Measurements from ENCODE around the gene C14orf132.

The C14orf132 gene

GRCh38 chr14:96117960-96118359 lies 78.8 kb downstream of the C14orf132 start:
- no peaks in the 10 kb centered on the region for H3K27me3 ChIP-seq (ENCODE audit: control insufficient read depth in 2 of 2, insufficient read depth in 2 of 2, low read length in 2 of 2)
- no peaks in the 10 kb centered on the region for H3K9me3 ChIP-seq (ENCODE audit: control insufficient read depth in 2 of 2, low read length in 2 of 2)
- no peak overlapping the region for H3K27ac ChIP-seq (ENCODE audit: low read depth in 2 of 2, low read length in 2 of 2)
- H3K4me1 ChIP-seq (ENCODE audit: control insufficient read depth in 2 of 2, insufficient read depth in 2 of 2, low read length in 2 of 2) = no peaks in the 10 kb centered on the region
- H3K36me3 ChIP-seq (ENCODE audit: control insufficient read depth in 2 of 2, insufficient read depth in 2 of 2, low read length in 2 of 2) = no peaks in the 10 kb centered on the region
- H3K4me3 ChIP-seq (ENCODE audit: low read length in 2 of 2) = no peak overlapping the region
- no peak overlapping the region for H3K9ac ChIP-seq (ENCODE audit: low read depth in 1 of 2, low read length in 2 of 2)

GRCh38 chr14:96118391-96118790 lies 79.2 kb downstream of the C14orf132 start:
- Histone ChIP-seq H3K4me3 (ENCODE audit: low read length in 2 of 2) (no peak overlapping the region), H3K27me3 (ENCODE audit: control insufficient read depth in 2 of 2, insufficient read depth in 2 of 2, low read length in 2 of 2) (no peaks in the 10 kb centered on the region), H3K36me3 (ENCODE audit: control insufficient read depth in 2 of 2, insufficient read depth in 2 of 2, low read length in 2 of 2) (no peaks in the 10 kb centered on the region), H3K9ac (ENCODE audit: low read depth in 1 of 2, low read length in 2 of 2) (no peak overlapping the region), H3K9me3 (ENCODE audit: control insufficient read depth in 2 of 2, low read length in 2 of 2) (no peaks in the 10 kb centered on the region), H3K4me1 (ENCODE audit: control insufficient read depth in 2 of 2, insufficient read depth in 2 of 2, low read length in 2 of 2) (no peaks in the 10 kb centered on the region), H3K27ac (ENCODE audit: low read depth in 2 of 2, low read length in 2 of 2) (no peak overlapping the region)

GRCh38 chr14:96119947-96120346 lies 80.8 kb downstream of the C14orf132 start:
- Histone ChIP-seq H3K27ac (ENCODE audit: low read depth in 2 of 2, low read length in 2 of 2) (no peak overlapping the region), H3K27me3 (ENCODE audit: control insufficient read depth in 2 of 2, insufficient read depth in 2 of 2, low read length in 2 of 2) (no peaks in the 10 kb centered on the region), H3K9me3 (ENCODE audit: control insufficient read depth in 2 of 2, low read length in 2 of 2) (no peaks in the 10 kb centered on the region), H3K36me3 (ENCODE audit: control insufficient read depth in 2 of 2, insufficient read depth in 2 of 2, low read length in 2 of 2) (no peaks in the 10 kb centered on the region), H3K9ac (ENCODE audit: low read depth in 1 of 2, low read length in 2 of 2) (no peak overlapping the region), H3K4me3 (ENCODE audit: low read length in 2 of 2) (no peak overlapping the region), H3K4me1 (ENCODE audit: control insufficient read depth in 2 of 2, insufficient read depth in 2 of 2, low read length in 2 of 2) (no peaks in the 10 kb centered on the region)

GRCh38 chr14:96120392-96120791 lies 81.2 kb downstream of the C14orf132 start:
- H3K4me3 ChIP-seq (ENCODE audit: low read length in 2 of 2) = no peak overlapping the region
- H3K4me1 ChIP-seq (ENCODE audit: control insufficient read depth in 2 of 2, insufficient read depth in 2 of 2, low read length in 2 of 2) = no peaks in the 10 kb centered on the region
- H3K36me3 ChIP-seq (ENCODE audit: control insufficient read depth in 2 of 2, insufficient read depth in 2 of 2, low read length in 2 of 2) = no peaks in the 10 kb centered on the region
- H3K9me3 ChIP-seq (ENCODE audit: control insufficient read depth in 2 of 2, low read length in 2 of 2) = no peaks in the 10 kb centered on the region
- H3K27me3 ChIP-seq (ENCODE audit: control insufficient read depth in 2 of 2, insufficient read depth in 2 of 2, low read length in 2 of 2) = no peaks in the 10 kb centered on the region
- H3K9ac ChIP-seq (ENCODE audit: low read depth in 1 of 2, low read length in 2 of 2) = no peak overlapping the region
- no peak overlapping the region for H3K27ac ChIP-seq (ENCODE audit: low read depth in 2 of 2, low read length in 2 of 2)

- Histone ChIP-seq H3K36me3 (ENCODE audit: control insufficient read depth in 2 of 2, insufficient read depth in 2 of 2, low read length in 2 of 2) (no peaks in the 10 kb centered on the region), H3K4me3 (ENCODE audit: low read length in 2 of 2) (no peak overlapping the region), H3K4me1 (ENCODE audit: control insufficient read depth in 2 of 2, insufficient read depth in 2 of 2, low read length in 2 of 2) (no peaks in the 10 kb centered on the region), H3K9me3 (ENCODE audit: control insufficient read depth in 2 of 2, low read length in 2 of 2) (no peaks in the 10 kb centered on the region), H3K9ac (ENCODE audit: low read depth in 1 of 2, low read length in 2 of 2) (no peak overlapping the region), H3K27ac (ENCODE audit: low read depth in 2 of 2, low read length in 2 of 2) (no peak overlapping the region), H3K27me3 (ENCODE audit: control insufficient read depth in 2 of 2, insufficient read depth in 2 of 2, low read length in 2 of 2) (no peaks in the 10 kb centered on the region)
Observed at GRCh38 chr14:96120941-96121340, 81.8 kb downstream of the C14orf132 start.

GRCh38 chr14:96121660-96122395 lies 82.7 kb downstream of the C14orf132 start:
- H3K27me3 ChIP-seq (ENCODE audit: control insufficient read depth in 2 of 2, insufficient read depth in 2 of 2, low read length in 2 of 2) = no peaks in the 10 kb centered on the region

GRCh38 chr14:96122496-96122895 lies 83.3 kb downstream of the C14orf132 start:
- Histone ChIP-seq H3K27me3 (ENCODE audit: control insufficient read depth in 2 of 2, insufficient read depth in 2 of 2, low read length in 2 of 2) (no peaks in the 10 kb centered on the region), H3K4me1 (ENCODE audit: control insufficient read depth in 2 of 2, insufficient read depth in 2 of 2, low read length in 2 of 2) (no peaks in the 10 kb centered on the region), H3K36me3 (ENCODE audit: control insufficient read depth in 2 of 2, insufficient read depth in 2 of 2, low read length in 2 of 2) (no peaks in the 10 kb centered on the region), H3K9ac (ENCODE audit: low read depth in 1 of 2, low read length in 2 of 2) (no peak overlapping the region), H3K9me3 (ENCODE audit: control insufficient read depth in 2 of 2, low read length in 2 of 2) (no peaks in the 10 kb centered on the region), H3K4me3 (ENCODE audit: low read length in 2 of 2) (no peak overlapping the region), H3K27ac (ENCODE audit: low read depth in 2 of 2, low read length in 2 of 2) (no peak overlapping the region)

More at GRCh38 chr14:96121660-96122395, 82.7 kb downstream of the C14orf132 start:
- Histone ChIP-seq H3K9ac (ENCODE audit: low read depth in 1 of 2, low read length in 2 of 2) (no peak overlapping the region), H3K27ac (ENCODE audit: low read depth in 2 of 2, low read length in 2 of 2) (no peak overlapping the region), H3K36me3 (ENCODE audit: control insufficient read depth in 2 of 2, insufficient read depth in 2 of 2, low read length in 2 of 2) (no peaks in the 10 kb centered on the region), H3K4me3 (ENCODE audit: low read length in 2 of 2) (no peak overlapping the region), H3K9me3 (ENCODE audit: control insufficient read depth in 2 of 2, low read length in 2 of 2) (no peaks in the 10 kb centered on the region), H3K4me1 (ENCODE audit: control insufficient read depth in 2 of 2, insufficient read depth in 2 of 2, low read length in 2 of 2) (no peaks in the 10 kb centered on the region)

GRCh38 chr14:96125536-96125935 lies 86.4 kb downstream of the C14orf132 start:
- H3K27ac ChIP-seq (ENCODE audit: low read depth in 2 of 2, low read length in 2 of 2) = no peak overlapping the region
- no peaks in the 10 kb centered on the region for H3K27me3 ChIP-seq (ENCODE audit: control insufficient read depth in 2 of 2, insufficient read depth in 2 of 2, low read length in 2 of 2)
- no peaks in the 10 kb centered on the region for H3K4me1 ChIP-seq (ENCODE audit: control insufficient read depth in 2 of 2, insufficient read depth in 2 of 2, low read length in 2 of 2)
- H3K9ac ChIP-seq (ENCODE audit: low read depth in 1 of 2, low read length in 2 of 2) = no peak overlapping the region
- no peaks in the 10 kb centered on the region for H3K9me3 ChIP-seq (ENCODE audit: control insufficient read depth in 2 of 2, low read length in 2 of 2)
- no peaks in the 10 kb centered on the region for H3K36me3 ChIP-seq (ENCODE audit: control insufficient read depth in 2 of 2, insufficient read depth in 2 of 2, low read length in 2 of 2)
- H3K4me3 ChIP-seq (ENCODE audit: low read length in 2 of 2) = no peak overlapping the region

- H3K4me1 ChIP-seq (ENCODE audit: control insufficient read depth in 2 of 2, insufficient read depth in 2 of 2, low read length in 2 of 2) = no peaks in the 10 kb centered on the region
- no peaks in the 10 kb centered on the region for H3K9me3 ChIP-seq (ENCODE audit: control insufficient read depth in 2 of 2, low read length in 2 of 2)
- H3K9ac ChIP-seq (ENCODE audit: low read depth in 1 of 2, low read length in 2 of 2) = no peak overlapping the region
- no peaks in the 10 kb centered on the region for H3K36me3 ChIP-seq (ENCODE audit: control insufficient read depth in 2 of 2, insufficient read depth in 2 of 2, low read length in 2 of 2)
- no peak overlapping the region for H3K4me3 ChIP-seq (ENCODE audit: low read length in 2 of 2)
- H3K27me3 ChIP-seq (ENCODE audit: control insufficient read depth in 2 of 2, insufficient read depth in 2 of 2, low read length in 2 of 2) = no peaks in the 10 kb centered on the region
- H3K27ac ChIP-seq (ENCODE audit: low read depth in 2 of 2, low read length in 2 of 2) = peak overlapping the region in 1 of 2 donors; percentile 34
Observed at GRCh38 chr14:96126339-96126782, 87.2 kb downstream of the C14orf132 start.

GRCh38 chr14:96126783-96127271 lies 87.7 kb downstream of the C14orf132 start:
- no peak overlapping the region for H3K4me3 ChIP-seq (ENCODE audit: low read length in 2 of 2)
- no peaks in the 10 kb centered on the region for H3K36me3 ChIP-seq (ENCODE audit: control insufficient read depth in 2 of 2, insufficient read depth in 2 of 2, low read length in 2 of 2)
- peak overlapping the region; percentile 20 to 34 for H3K27ac ChIP-seq (ENCODE audit: low read depth in 2 of 2, low read length in 2 of 2)
- H3K27me3 ChIP-seq (ENCODE audit: control insufficient read depth in 2 of 2, insufficient read depth in 2 of 2, low read length in 2 of 2) = no peaks in the 10 kb centered on the region
- H3K9ac ChIP-seq (ENCODE audit: low read depth in 1 of 2, low read length in 2 of 2) = no peak overlapping the region
- no peaks in the 10 kb centered on the region for H3K9me3 ChIP-seq (ENCODE audit: control insufficient read depth in 2 of 2, low read length in 2 of 2)
- H3K4me1 ChIP-seq (ENCODE audit: control insufficient read depth in 2 of 2, insufficient read depth in 2 of 2, low read length in 2 of 2) = no peaks in the 10 kb centered on the region

All from mucosa of rectum (tissue), 2 donors.